Gastrocnemius medialis (tissue), 4 donors: ENCODE data around the gene KRTAP24-1. TPM values are rescaled to one million over a fixed set of nuclear protein-coding genes. Genes with fewer than 3 reads are reported as not detected.

Source experiments
- ATAC-seq, 2 donors: fragments of 150-250 bp; one replicate each; pipeline ENCODE4 v1.9.1; 2016
- DNase-seq, 2 donors: peaks; one replicate each; pipeline ENCODE4 v3.0.0-alpha.2; 2019
- H3K27ac ChIP-seq, 4 donors: fragments of 200-600 bp; sonication (generic); 1 replicate in 1 of 4; 2 replicates in 3 of 4; pipeline ENCODE4 v1.5.1; 2016 to 2018; ENCODE audit warnings: mild to moderate bottlenecking in 2 of 4, moderate library complexity in 1 of 4
- H3K27me3 ChIP-seq, 3 donors: fragments of 200-600 bp; sonication (generic) in 2 of 3; 1 replicate in 1 of 3; 2 replicates in 2 of 3; pipeline versions ENCODE4 v1.5.1 to v1.6.0; 2016 to 2019; ENCODE audit warnings: mild to moderate bottlenecking in 1 of 3, moderate library complexity in 1 of 3
- H3K36me3 ChIP-seq, 2 donors: fragments of 200-600 bp; sonication (generic) in 1 of 2; one replicate each; pipeline ENCODE4 v1.5.1; 2017 to 2018
- H3K4me1 ChIP-seq, 2 donors: fragments of 200-600 bp; sonication (generic) in 1 of 2; one replicate each; pipeline ENCODE4 v1.5.1; 2016 to 2017; ENCODE audit warnings: mild to moderate bottlenecking in 2 of 2
- H3K4me3 ChIP-seq, 4 donors: fragments of 200-600 bp; sonication (generic) in 3 of 4; 1 replicate in 1 of 4; 2 replicates in 3 of 4; pipeline ENCODE4 v1.5.1; 2016 to 2019; ENCODE audit warnings: mild to moderate bottlenecking in 2 of 4
- H3K9me3 ChIP-seq, 3 donors: fragments of 200-600 bp; sonication (generic) in 2 of 3; 1 replicate in 1 of 3; 2 replicates in 2 of 3; pipeline ENCODE4 v1.5.1; 2016 to 2019
- POLR2A ChIP-seq, 2 donors: fragments of 450-650 bp; IDR thresholded peaks; one replicate each; pipeline ENCODE4 v1.6.1; 2017; ENCODE audit warnings: antibody characterized with exemption in 2 of 2, mild to moderate bottlenecking in 2 of 2, moderate library complexity in 2 of 2
- in situ Hi-C, 4 donors: fragments of 200-750 bp; cut with MboI; loops; one replicate each; pipeline versions ENCODE4 v1.15.0 to v1.8.0; 2017; ENCODE audit warnings: low sequenced_read_pairs in 4 of 4
- intact Hi-C: fragments of 100-400 bp; cut with DNase I; formaldehyde crosslinking; loops from one replicate; pipeline ENCODE4 v1.15.1; 2023; ENCODE audit warnings: low total_unique reads
- total RNA-seq, 4 donors: library from RNA; depleted of rRNA; stranded (reverse); fragments of >200 nt; gene quantifications; one replicate each; pipeline versions ENCODE4 v1.1.0 to v1.2.3, GENCODE V29; 2016
- TF ChIP-seq, protein P1 (sequence below), 5 experiments: fragments of 450-650 bp in 3 of 5; fragments of 200-600 bp in 2 of 5; sonication (generic) in 2 of 5; IDR thresholded peaks in 4 of 5; conservative IDR thresholded peaks in 1 of 5; 1 replicate in 4 of 5; 2 replicates in 1 of 5; pipeline ENCODE4 v1.5.1; 2016 to 2019; ENCODE audit warnings: antibody characterized with exemption in 5 of 5, mild to moderate bottlenecking in 3 of 5, moderate library complexity in 3 of 5

The KRTAP24-1 gene
- total RNA-seq, 4 donors from 2014 or later: not detected

DNA sequence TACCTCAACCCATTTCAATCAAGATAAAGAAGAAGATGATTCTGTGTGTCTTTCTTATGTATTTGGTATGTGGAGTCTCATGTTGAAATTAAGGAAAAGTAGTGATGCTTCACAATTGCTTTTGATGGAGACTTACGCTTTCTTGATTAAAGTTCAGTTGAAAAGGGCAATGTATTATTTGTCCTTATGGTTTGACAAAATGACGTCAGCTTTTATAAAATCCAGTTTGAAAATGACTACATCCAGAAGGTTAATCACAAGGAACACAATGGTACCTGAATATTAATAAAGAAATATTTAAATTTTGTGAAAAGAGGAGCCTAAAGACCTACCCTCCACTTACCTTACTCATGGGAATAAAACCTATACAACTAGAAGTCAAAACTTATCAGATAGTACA is 33.0 kb upstream of the KRTAP24-1 start:
- no peaks in the 10 kb centered on the region for H3K4me1 ChIP-seq
- H3K4me3 ChIP-seq: no peak overlapping the region
- no peaks in the 10 kb centered on the region for H3K36me3 ChIP-seq
- H3K27ac ChIP-seq: no peak overlapping the region
- in situ Hi-C loops (no loop called here), intact Hi-C loops (no loop called here)
- ATAC-seq (no peak), DNase-seq (no peak)
- no peaks in the 10 kb centered on the region for H3K9me3 ChIP-seq
- TF ChIP-seq, protein P1, sequence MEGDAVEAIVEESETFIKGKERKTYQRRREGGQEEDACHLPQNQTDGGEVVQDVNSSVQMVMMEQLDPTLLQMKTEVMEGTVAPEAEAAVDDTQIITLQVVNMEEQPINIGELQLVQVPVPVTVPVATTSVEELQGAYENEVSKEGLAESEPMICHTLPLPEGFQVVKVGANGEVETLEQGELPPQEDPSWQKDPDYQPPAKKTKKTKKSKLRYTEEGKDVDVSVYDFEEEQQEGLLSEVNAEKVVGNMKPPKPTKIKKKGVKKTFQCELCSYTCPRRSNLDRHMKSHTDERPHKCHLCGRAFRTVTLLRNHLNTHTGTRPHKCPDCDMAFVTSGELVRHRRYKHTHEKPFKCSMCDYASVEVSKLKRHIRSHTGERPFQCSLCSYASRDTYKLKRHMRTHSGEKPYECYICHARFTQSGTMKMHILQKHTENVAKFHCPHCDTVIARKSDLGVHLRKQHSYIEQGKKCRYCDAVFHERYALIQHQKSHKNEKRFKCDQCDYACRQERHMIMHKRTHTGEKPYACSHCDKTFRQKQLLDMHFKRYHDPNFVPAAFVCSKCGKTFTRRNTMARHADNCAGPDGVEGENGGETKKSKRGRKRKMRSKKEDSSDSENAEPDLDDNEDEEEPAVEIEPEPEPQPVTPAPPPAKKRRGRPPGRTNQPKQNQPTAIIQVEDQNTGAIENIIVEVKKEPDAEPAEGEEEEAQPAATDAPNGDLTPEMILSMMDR (IDR thresholded peaks at IDR 0.05 in 4 of 5, conservative IDR thresholded peaks at IDR 0.05 in 1 of 5): no peak
- no peak for TF ChIP-seq POLR2A (IDR thresholded peaks at IDR 0.05)
- no peaks in the 10 kb centered on the region for H3K27me3 ChIP-seq

DNA sequence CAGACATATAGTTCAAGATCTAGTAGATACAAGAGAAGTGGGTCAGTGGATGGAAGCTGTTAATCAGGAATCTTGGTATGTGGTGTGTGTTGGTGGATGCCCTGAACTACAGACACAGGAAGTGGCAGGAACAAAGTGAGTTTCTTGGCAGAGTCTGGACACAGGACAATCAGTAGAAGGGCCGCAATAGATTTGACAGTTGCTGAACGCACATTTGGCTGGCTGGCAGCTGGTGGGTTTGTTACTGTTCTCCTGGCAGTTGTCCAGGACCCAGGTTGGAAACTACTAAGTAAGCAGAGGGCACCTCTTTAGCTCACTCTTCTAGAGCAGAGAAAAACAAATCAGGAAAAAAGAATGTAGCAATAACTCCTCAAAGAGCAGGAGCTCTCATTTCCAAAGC is 24.1 kb upstream of the KRTAP24-1 start:
- no peak overlapping the region for H3K4me3 ChIP-seq
- H3K9me3 ChIP-seq: no peaks in the 10 kb centered on the region
- intact Hi-C loops: no loop called here
- H3K27me3 ChIP-seq: no peaks in the 10 kb centered on the region
- TF ChIP-seq POLR2A (IDR thresholded peaks at IDR 0.05): no peak
- TF ChIP-seq, protein P1 (IDR thresholded peaks at IDR 0.05 in 4 of 5, conservative IDR thresholded peaks at IDR 0.05 in 1 of 5): no peak
- DNase-seq (no peak), ATAC-seq (no peak)
- H3K27ac ChIP-seq: no peak overlapping the region
- no peaks in the 10 kb centered on the region for H3K36me3 ChIP-seq
- in situ Hi-C loops: no loop called here
- H3K4me1 ChIP-seq: no peaks in the 10 kb centered on the region

DNA sequence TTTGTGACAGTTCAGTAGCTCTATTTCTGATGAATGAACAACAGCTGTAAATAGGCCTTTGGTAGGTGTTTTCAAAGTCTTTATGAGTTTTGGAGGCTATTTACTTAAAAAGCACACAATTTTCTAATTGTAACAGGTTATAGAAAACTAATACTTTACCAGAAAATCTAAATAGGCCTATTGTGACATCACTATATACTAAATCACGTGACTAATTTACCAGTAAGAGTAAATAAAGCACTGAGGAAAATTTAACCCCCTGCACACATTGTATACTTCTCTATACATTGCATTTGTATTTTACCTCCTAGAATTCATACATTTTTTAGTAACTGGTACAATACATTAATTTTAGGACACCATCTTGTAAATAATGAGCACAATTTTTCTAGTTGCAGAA is 22.4 kb upstream of the KRTAP24-1 start:
- no peaks in the 10 kb centered on the region for H3K4me1 ChIP-seq
- no peaks in the 10 kb centered on the region for H3K27me3 ChIP-seq
- H3K4me3 ChIP-seq: no peak overlapping the region
- DNase-seq: no peak
- TF ChIP-seq, protein P1 (IDR thresholded peaks at IDR 0.05 in 4 of 5, conservative IDR thresholded peaks at IDR 0.05 in 1 of 5): no peak
- no peak for TF ChIP-seq POLR2A (IDR thresholded peaks at IDR 0.05)
- intact Hi-C loops (no loop called here), in situ Hi-C loops (no loop called here)
- H3K27ac ChIP-seq: no peak overlapping the region
- no peaks in the 10 kb centered on the region for H3K36me3 ChIP-seq
- H3K9me3 ChIP-seq: no peaks in the 10 kb centered on the region
- ATAC-seq: no peak

DNA sequence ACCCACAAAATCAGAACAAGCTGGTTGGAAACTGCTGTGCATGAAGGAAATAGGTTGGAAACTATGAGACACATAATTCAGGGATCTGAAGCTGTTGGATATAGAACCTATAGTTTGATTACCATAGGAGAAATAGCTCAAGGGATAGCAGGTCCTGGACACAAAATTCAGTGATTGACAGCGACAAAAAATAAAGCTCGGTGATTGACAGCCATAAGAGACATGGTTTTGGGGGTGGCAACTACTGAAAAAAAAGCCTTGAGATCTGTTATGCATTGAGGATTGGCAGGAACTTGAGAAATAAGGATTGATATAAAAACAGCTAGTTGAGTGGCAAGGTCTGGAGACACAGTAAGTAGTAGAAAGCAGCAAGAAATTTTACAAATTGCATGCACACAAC is 6.5 kb upstream of the KRTAP24-1 start, which contains the start of gene KRTAP25-1:
KRTAP25-1 (minus strand) TSS at position 300 of the 400 bp plus-strand sequence; CDS start at position 276, 24 bp downstream.
- Histone ChIP-seq H3K9me3 (no peaks in the 10 kb centered on the region), H3K27ac (no peak within 1 kb of the TSS), H3K36me3 (no peaks in the 10 kb centered on the region), H3K4me3 (no peak within 1 kb of the TSS), H3K27me3 (no peaks in the 10 kb centered on the region), H3K4me1 (no peaks in the 10 kb centered on the region)
- in situ Hi-C loops (no loop called here), intact Hi-C loops (no loop called here)
- DNase-seq: no peak
- ATAC-seq: no peak
- TF ChIP-seq POLR2A (IDR thresholded peaks at IDR 0.05): no peak
- TF ChIP-seq, protein P1 (IDR thresholded peaks at IDR 0.05 in 4 of 5, conservative IDR thresholded peaks at IDR 0.05 in 1 of 5): no peak

DNA sequence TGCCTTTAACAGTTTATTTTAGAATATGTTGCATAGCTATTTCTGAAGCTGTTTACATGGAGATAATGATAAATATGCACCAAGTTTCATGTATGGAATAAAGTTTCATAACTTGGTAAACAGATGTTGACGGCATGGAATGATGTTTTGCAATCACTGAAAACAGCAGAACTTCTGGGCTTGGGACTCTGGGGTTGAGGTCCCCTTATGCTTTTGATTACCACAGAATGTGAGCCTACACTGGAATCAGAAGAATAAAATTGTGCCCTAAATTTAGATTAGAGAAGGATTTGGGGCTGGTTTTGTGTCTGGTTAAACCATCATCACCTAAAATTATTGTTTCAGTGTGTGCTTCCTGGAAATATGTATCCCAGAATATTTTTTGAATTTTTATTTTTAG is 11.1 kb downstream of the KRTAP24-1 start:
- ATAC-seq: no peak
- intact Hi-C loops: no loop called here
- Histone ChIP-seq H3K4me3 (no peak overlapping the region), H3K36me3 (no peaks in the 10 kb centered on the region), H3K27me3 (no peaks in the 10 kb centered on the region), H3K9me3 (no peaks in the 10 kb centered on the region), H3K27ac (no peak overlapping the region), H3K4me1 (no peaks in the 10 kb centered on the region)
- no peak for DNase-seq
- in situ Hi-C loops: no loop called here
- TF ChIP-seq, protein P1 (IDR thresholded peaks at IDR 0.05 in 4 of 5, conservative IDR thresholded peaks at IDR 0.05 in 1 of 5): no peak
- no peak for TF ChIP-seq POLR2A (IDR thresholded peaks at IDR 0.05)
